ENCODE results near the gene ITK.
"Not testable (repeated sequence)": the region's sequence is repeated elsewhere in the genome, so short reads cannot be mapped to it uniquely, and the experiment has no call there.

The ITK gene

GRCh38 chr5:157203417-157203816 is 22.8 kb downstream of the ITK start:
- Histone ChIP-seq H3K4me3 (no peak overlapping the region), H3K4me2 (peak overlapping the region; percentile 23), H3K9me3 (peaks cover 28% of the 10 kb centered on the region), H3K27me3 (no peaks in the 10 kb centered on the region), H3K27ac (no peak overlapping the region; the same call in 1 of the 2 replicates), H3K4me1 (peaks cover 15% of the 10 kb centered on the region), H4K20me1 (no peaks in the 10 kb centered on the region), H3K9ac (no peak overlapping the region), H3K36me3 (no peaks in the 10 kb centered on the region)
- TF ChIP-seq Cebpa-rat (IDR thresholded peaks at IDR 0.05): no peak

- no peaks in the 10 kb centered on the region for H3K27me3 ChIP-seq
- no peak for TF ChIP-seq Cebpa-rat (IDR thresholded peaks at IDR 0.05)
- H3K4me3 ChIP-seq: no peak overlapping the region
- peaks cover 30% of the 10 kb centered on the region for H3K9me3 ChIP-seq
- no peaks in the 10 kb centered on the region for H3K36me3 ChIP-seq
- H3K4me2 ChIP-seq: peak overlapping the region; percentile 1; the same call in 1 of the 2 replicates
- no peaks in the 10 kb centered on the region for H4K20me1 ChIP-seq
- H3K4me1 ChIP-seq: peaks cover 15% of the 10 kb centered on the region
- no peak overlapping the region for H3K27ac ChIP-seq
- H3K9ac ChIP-seq: no peak overlapping the region
Measured at GRCh38 chr5:157204765-157205164, 24.1 kb downstream of the ITK start.

GRCh38 chr5:157205708-157206107 is 25.1 kb downstream of the ITK start:
- H3K27ac ChIP-seq: no peak overlapping the region
- no peak overlapping the region for H3K4me3 ChIP-seq
- no peak overlapping the region for H3K4me2 ChIP-seq
- no peaks in the 10 kb centered on the region for H3K36me3 ChIP-seq
- no peaks in the 10 kb centered on the region for H3K27me3 ChIP-seq
- H3K4me1 ChIP-seq: peaks cover 22% of the 10 kb centered on the region
- H4K20me1 ChIP-seq: no peaks in the 10 kb centered on the region
- H3K9ac ChIP-seq: no peak overlapping the region
- no peak for TF ChIP-seq Cebpa-rat (IDR thresholded peaks at IDR 0.05)
- H3K9me3 ChIP-seq: peaks cover 30% of the 10 kb centered on the region

GRCh38 chr5:157210652-157211051 is 30.0 kb downstream of the ITK start:
- not testable (repeated sequence) for H3K27me3 ChIP-seq, H3K27ac ChIP-seq, H3K4me3 ChIP-seq, H3K9ac ChIP-seq, H4K20me1 ChIP-seq, H3K36me3 ChIP-seq
- H3K4me1 ChIP-seq: peaks cover 41% of the 10 kb centered on the region
- peak overlapping the region; percentile 17; the same call in 1 of the 2 replicates for H3K4me2 ChIP-seq
- H3K9me3 ChIP-seq: peaks cover 30% of the 10 kb centered on the region

GRCh38 chr5:157212307-157212706 is 31.7 kb downstream of the ITK start:
- TF ChIP-seq Cebpa-rat (IDR thresholded peaks at IDR 0.05): no peak
- Histone ChIP-seq H3K4me2 (no peak overlapping the region), H3K4me1 (peaks cover 57% of the 10 kb centered on the region), H3K36me3 (no peaks in the 10 kb centered on the region), H3K4me3 (no peak overlapping the region), H3K27ac (no peak overlapping the region), H3K27me3 (no peaks in the 10 kb centered on the region), H4K20me1 (no peaks in the 10 kb centered on the region), H3K9ac (no peak overlapping the region), H3K9me3 (peaks cover 18% of the 10 kb centered on the region)

- TF ChIP-seq Cebpa-rat (IDR thresholded peaks at IDR 0.05): no peak
- Histone ChIP-seq H3K27me3 (no peaks in the 10 kb centered on the region), H3K36me3 (no peaks in the 10 kb centered on the region), H3K9me3 (peaks cover 10% of the 10 kb centered on the region), H3K4me1 (peaks cover 71% of the 10 kb centered on the region), H3K4me3 (no peak overlapping the region), H4K20me1 (no peaks in the 10 kb centered on the region), H3K9ac (no peak overlapping the region), H3K4me2 (peak overlapping the region; percentile 79), H3K27ac (no peak overlapping the region; the same call in 1 of the 2 replicates)
Measured at GRCh38 chr5:157213527-157214243, 33.0 kb downstream of the ITK start.

- no peak overlapping the region for H3K4me3 ChIP-seq
- H3K27me3 ChIP-seq: no peaks in the 10 kb centered on the region
- no peaks in the 10 kb centered on the region for H4K20me1 ChIP-seq
- H3K27ac ChIP-seq: no peak overlapping the region; the same call in 1 of the 2 replicates
- no peaks in the 10 kb centered on the region for H3K36me3 ChIP-seq
- H3K9ac ChIP-seq: no peak overlapping the region; the same call in 1 of the 2 replicates
- H3K4me1 ChIP-seq: peaks cover 72% of the 10 kb centered on the region
- peaks cover 10% of the 10 kb centered on the region for H3K9me3 ChIP-seq
- no peak for TF ChIP-seq Cebpa-rat (IDR thresholded peaks at IDR 0.05)
- H3K4me2 ChIP-seq: peak overlapping the region; percentile 79
Measured at GRCh38 chr5:157214415-157214814, 33.8 kb downstream of the ITK start.

- Histone ChIP-seq H3K36me3 (no peaks in the 10 kb centered on the region), H3K9ac (no peak overlapping the region; the same call in 1 of the 2 replicates), H3K4me3 (peak overlapping the region; percentile 22; the same call in 1 of the 2 replicates)
Measured at GRCh38 chr5:157214861-157215513, 34.3 kb downstream of the ITK start.

GRCh38 chr5:157215514-157216167 is 35.0 kb downstream of the ITK start:
- peak overlapping the region; percentile 79 for H3K4me2 ChIP-seq
- H3K4me1 ChIP-seq: peaks cover 65% of the 10 kb centered on the region
- H3K9me3 ChIP-seq: peaks cover 10% of the 10 kb centered on the region
- no peaks in the 10 kb centered on the region for H4K20me1 ChIP-seq
- H3K27me3 ChIP-seq: no peaks in the 10 kb centered on the region
- H3K36me3 ChIP-seq: no peaks in the 10 kb centered on the region
- H3K9ac ChIP-seq: no peak overlapping the region
- no peak overlapping the region for H3K27ac ChIP-seq
- H3K4me3 ChIP-seq: peak overlapping the region; percentile 22; the same call in 1 of the 2 replicates
- TF ChIP-seq Cebpa-rat (IDR thresholded peaks at IDR 0.05): no peak

More at GRCh38 chr5:157214861-157215513, 34.3 kb downstream of the ITK start:
- Histone ChIP-seq H3K27me3 (no peaks in the 10 kb centered on the region), H3K27ac (peak overlapping the region; percentile 36; the same call in 1 of the 2 replicates), H3K4me1 (peaks cover 69% of the 10 kb centered on the region), H3K9me3 (peaks cover 10% of the 10 kb centered on the region), H3K4me2 (peak overlapping the region; percentile 79), H4K20me1 (no peaks in the 10 kb centered on the region)
- TF ChIP-seq Cebpa-rat (IDR thresholded peaks at IDR 0.05): no peak

All from BLaER1 (cell line).